Measurements from ENCODE around the gene CDON. TPM values are rescaled to one million over a fixed set of nuclear protein-coding genes. Genes with fewer than 3 reads are reported as not detected.

CDON gene
- total and polyA plus RNA-seq, 2 donors (not counting 1 experiment from before 2014, with no cell fraction given) = 10.7 TPM

DNA sequence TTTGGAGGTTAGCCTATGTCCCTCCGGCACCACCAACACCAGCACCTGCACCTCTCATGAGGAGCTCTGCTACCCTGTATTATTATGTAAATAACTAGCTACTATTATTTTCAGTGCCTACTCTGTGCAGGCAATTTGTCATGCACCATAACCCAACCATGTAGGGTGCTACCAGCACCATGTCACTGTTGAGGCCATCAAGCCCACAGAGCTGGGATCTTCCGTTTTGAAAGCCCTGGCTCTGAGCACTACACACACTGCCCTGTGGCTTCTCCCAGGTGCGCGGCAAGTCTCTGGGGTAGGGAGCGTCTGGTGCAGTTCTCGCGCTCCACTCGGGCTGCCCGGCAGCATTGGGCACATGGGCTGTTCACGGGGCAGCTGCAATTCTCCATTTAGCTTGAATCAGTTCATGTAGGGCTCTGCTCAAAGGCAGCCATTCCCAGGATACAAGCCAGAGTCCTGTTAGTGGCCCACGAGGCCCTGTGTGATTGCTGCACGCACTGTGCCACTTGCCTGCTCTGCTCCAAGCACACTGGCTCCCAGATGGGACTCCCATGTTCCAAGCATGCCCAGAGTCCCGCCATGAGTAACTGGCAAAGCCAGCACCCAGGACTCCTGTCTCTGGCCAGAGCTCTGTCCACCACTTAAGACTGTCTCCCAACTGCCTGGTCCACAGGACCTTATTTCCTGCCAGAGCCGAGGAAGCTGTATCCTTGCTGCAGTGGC, 42.5 kb upstream of the CDON start:
- DNase-seq (ENCODE audit: low read depth in 2 of 2) = no peak
- no peaks in the 10 kb centered on the region for H3K9me3 ChIP-seq (ENCODE audit: control insufficient read depth, insufficient read depth, low read depth, low read length)
- no peaks in the 10 kb centered on the region for H4K20me1 ChIP-seq (ENCODE audit: control insufficient read depth, extremely low read depth, insufficient read depth, low read length)
- H3K4me1 ChIP-seq (ENCODE audit: control insufficient read depth, extremely low read depth, insufficient read depth, low read length) = peaks cover 2% of the 10 kb centered on the region
- H3K27me3 ChIP-seq (ENCODE audit: control insufficient read depth, insufficient read depth, low read length) = peaks cover 11% of the 10 kb centered on the region
- H3K79me2 ChIP-seq (ENCODE audit: control insufficient read depth, insufficient read depth, low read length) = no peaks in the 10 kb centered on the region
- no peak overlapping the region for H3K27ac ChIP-seq (ENCODE audit: insufficient read depth, low read length)
- H3K36me3 ChIP-seq (ENCODE audit: control insufficient read depth, insufficient read depth, low read length) = no peaks in the 10 kb centered on the region
- no peak overlapping the region for H3K9ac ChIP-seq (ENCODE audit: insufficient read depth, low read length)
- H3K4me3 ChIP-seq (replicated peaks in 1 of 4; ENCODE audit: control extremely low read depth in 1 of 4, insufficient read depth in 1 of 4, low read depth in 3 of 4, low read length in 4 of 4) = no peak overlapping the region
- no peak overlapping the region for H2AFZ ChIP-seq (ENCODE audit: low read length)
- TF ChIP-seq EZH2 (IDR thresholded peaks at IDR 0.05; ENCODE audit: low read length, missing control alignments) = no peak
- TF ChIP-seq, protein P1, sequence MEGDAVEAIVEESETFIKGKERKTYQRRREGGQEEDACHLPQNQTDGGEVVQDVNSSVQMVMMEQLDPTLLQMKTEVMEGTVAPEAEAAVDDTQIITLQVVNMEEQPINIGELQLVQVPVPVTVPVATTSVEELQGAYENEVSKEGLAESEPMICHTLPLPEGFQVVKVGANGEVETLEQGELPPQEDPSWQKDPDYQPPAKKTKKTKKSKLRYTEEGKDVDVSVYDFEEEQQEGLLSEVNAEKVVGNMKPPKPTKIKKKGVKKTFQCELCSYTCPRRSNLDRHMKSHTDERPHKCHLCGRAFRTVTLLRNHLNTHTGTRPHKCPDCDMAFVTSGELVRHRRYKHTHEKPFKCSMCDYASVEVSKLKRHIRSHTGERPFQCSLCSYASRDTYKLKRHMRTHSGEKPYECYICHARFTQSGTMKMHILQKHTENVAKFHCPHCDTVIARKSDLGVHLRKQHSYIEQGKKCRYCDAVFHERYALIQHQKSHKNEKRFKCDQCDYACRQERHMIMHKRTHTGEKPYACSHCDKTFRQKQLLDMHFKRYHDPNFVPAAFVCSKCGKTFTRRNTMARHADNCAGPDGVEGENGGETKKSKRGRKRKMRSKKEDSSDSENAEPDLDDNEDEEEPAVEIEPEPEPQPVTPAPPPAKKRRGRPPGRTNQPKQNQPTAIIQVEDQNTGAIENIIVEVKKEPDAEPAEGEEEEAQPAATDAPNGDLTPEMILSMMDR (conservative IDR thresholded peaks at IDR 0.05 in 1 of 2, IDR thresholded peaks at IDR 0.05 in 1 of 2; ENCODE audit: low read depth in 1 of 2, low read length in 2 of 2) = no peak
- H3K4me2 ChIP-seq (ENCODE audit: extremely low read depth, insufficient read depth, low read length) = no peak overlapping the region

DNA sequence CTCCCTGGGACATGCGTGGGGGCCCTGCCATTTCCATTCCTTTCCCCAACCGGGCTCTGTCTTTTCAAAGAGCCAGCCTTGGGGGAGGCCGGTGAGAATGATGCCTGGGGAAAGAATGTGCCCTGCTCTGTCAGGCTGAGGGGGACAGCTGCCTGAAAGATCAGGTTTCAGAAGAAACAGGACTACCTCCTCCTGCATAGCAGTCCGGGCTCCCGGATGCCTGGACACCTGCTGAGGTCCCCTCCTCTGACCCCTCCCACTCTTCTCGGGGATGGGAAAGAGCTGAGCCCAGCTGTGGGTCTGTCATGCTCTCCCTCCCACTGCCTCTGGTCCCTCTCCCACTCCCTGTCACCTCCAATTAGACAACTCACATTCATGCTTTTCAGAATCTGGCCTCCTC, 41.8 kb upstream of the CDON start:
- no peak for DNase-seq (ENCODE audit: low read depth in 2 of 2)
- H3K79me2 ChIP-seq (ENCODE audit: control insufficient read depth, insufficient read depth, low read length) = no peaks in the 10 kb centered on the region
- no peak overlapping the region for H3K4me3 ChIP-seq (replicated peaks in 1 of 4; ENCODE audit: control extremely low read depth in 1 of 4, insufficient read depth in 1 of 4, low read depth in 3 of 4, low read length in 4 of 4)
- no peaks in the 10 kb centered on the region for H3K9me3 ChIP-seq (ENCODE audit: control insufficient read depth, insufficient read depth, low read depth, low read length)
- H3K4me1 ChIP-seq (ENCODE audit: control insufficient read depth, extremely low read depth, insufficient read depth, low read length) = no peaks in the 10 kb centered on the region
- H3K27me3 ChIP-seq (ENCODE audit: control insufficient read depth, insufficient read depth, low read length) = peaks cover 14% of the 10 kb centered on the region
- H4K20me1 ChIP-seq (ENCODE audit: control insufficient read depth, extremely low read depth, insufficient read depth, low read length) = no peaks in the 10 kb centered on the region
- H3K4me2 ChIP-seq (ENCODE audit: extremely low read depth, insufficient read depth, low read length) = no peak overlapping the region
- H3K36me3 ChIP-seq (ENCODE audit: control insufficient read depth, insufficient read depth, low read length) = no peaks in the 10 kb centered on the region
- H2AFZ ChIP-seq (ENCODE audit: low read length) = no peak overlapping the region
- TF ChIP-seq, protein P1 (conservative IDR thresholded peaks at IDR 0.05 in 1 of 2, IDR thresholded peaks at IDR 0.05 in 1 of 2; ENCODE audit: low read depth in 1 of 2, low read length in 2 of 2) = no peak
- no peak for TF ChIP-seq EZH2 (IDR thresholded peaks at IDR 0.05; ENCODE audit: low read length, missing control alignments)
- H3K9ac ChIP-seq (ENCODE audit: insufficient read depth, low read length) = no peak overlapping the region
- no peak overlapping the region for H3K27ac ChIP-seq (ENCODE audit: insufficient read depth, low read length)

DNA sequence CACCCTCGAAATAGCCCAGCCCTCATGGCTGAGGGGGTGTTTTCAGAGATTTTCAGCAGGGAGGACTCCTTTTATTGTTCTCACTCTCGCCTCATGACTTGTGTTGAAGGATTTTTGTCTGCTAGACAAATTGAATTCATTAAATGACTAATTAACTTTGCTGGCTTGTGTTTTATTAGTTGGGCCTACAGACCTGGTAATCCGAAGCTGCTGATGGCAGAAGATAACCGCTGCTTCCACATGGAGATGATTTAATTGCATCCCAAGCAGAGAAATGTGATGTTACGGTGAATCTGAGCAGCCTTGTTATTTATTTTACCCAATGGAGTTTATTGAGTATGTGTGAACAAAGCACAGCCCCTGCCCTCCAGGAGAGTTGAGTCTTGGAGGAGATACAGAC, 40.5 kb upstream of the CDON start:
- H2AFZ ChIP-seq (ENCODE audit: low read length) = no peak overlapping the region
- TF ChIP-seq EZH2 (IDR thresholded peaks at IDR 0.05; ENCODE audit: low read length, missing control alignments) = no peak
- TF ChIP-seq, protein P1 (conservative IDR thresholded peaks at IDR 0.05 in 1 of 2, IDR thresholded peaks at IDR 0.05 in 1 of 2; ENCODE audit: low read depth in 1 of 2, low read length in 2 of 2) = no peak
- no peaks in the 10 kb centered on the region for H3K36me3 ChIP-seq (ENCODE audit: control insufficient read depth, insufficient read depth, low read length)
- H3K9me3 ChIP-seq (ENCODE audit: control insufficient read depth, insufficient read depth, low read depth, low read length) = no peaks in the 10 kb centered on the region
- no peaks in the 10 kb centered on the region for H3K79me2 ChIP-seq (ENCODE audit: control insufficient read depth, insufficient read depth, low read length)
- no peak overlapping the region for H3K4me3 ChIP-seq (replicated peaks in 1 of 4; ENCODE audit: control extremely low read depth in 1 of 4, insufficient read depth in 1 of 4, low read depth in 3 of 4, low read length in 4 of 4)
- no peak overlapping the region for H3K27ac ChIP-seq (ENCODE audit: insufficient read depth, low read length)
- no peak for DNase-seq (ENCODE audit: low read depth in 2 of 2)
- H4K20me1 ChIP-seq (ENCODE audit: control insufficient read depth, extremely low read depth, insufficient read depth, low read length) = no peaks in the 10 kb centered on the region
- H3K9ac ChIP-seq (ENCODE audit: insufficient read depth, low read length) = no peak overlapping the region
- H3K4me1 ChIP-seq (ENCODE audit: control insufficient read depth, extremely low read depth, insufficient read depth, low read length) = no peaks in the 10 kb centered on the region
- no peak overlapping the region for H3K4me2 ChIP-seq (ENCODE audit: extremely low read depth, insufficient read depth, low read length)
- peaks cover 14% of the 10 kb centered on the region for H3K27me3 ChIP-seq (ENCODE audit: control insufficient read depth, insufficient read depth, low read length)
